ENCODE measurements around the gene PTPRO. TPM values are rescaled to one million over a fixed set of nuclear protein-coding genes. Genes with fewer than 3 reads are reported as not detected.

The PTPRO gene
- total RNA-seq, 1 experiment from 2014 or later = 0.52 TPM

DNA sequence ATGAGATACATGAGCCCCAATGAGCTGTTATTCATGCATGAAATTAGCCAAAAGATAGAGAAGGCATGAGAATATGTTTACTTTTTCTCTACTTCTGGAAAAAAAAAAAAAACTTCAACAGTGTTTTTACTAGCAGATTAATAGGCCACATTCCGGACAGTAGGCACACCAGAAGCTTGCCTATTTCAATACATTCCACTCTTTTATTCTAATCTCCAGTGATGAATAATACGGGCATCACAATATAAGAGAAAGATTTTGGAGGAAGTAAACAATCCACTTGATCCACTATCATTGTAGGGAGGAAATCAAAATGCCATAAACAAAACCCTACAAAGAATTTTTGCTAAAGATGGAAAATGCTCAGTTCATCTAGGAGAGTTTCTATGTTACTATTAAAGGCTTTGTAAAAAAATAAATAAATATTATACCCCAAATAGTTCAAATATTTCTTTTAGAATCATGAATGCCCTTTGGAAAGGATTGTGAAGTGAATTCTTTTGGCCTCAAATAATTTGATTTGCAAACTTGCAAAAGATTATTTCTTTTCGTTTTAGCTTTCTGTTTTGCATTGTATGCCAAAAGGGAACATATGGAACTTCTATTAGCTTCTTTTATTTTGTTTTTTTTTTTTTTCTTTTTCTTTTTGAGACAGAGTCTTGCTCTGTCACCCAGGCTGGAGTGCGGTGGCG is 234.2 kb downstream of the PTPRO start:
- H2AK5ac ChIP-seq (ENCODE audit: insufficient read length, low read length) = no peak overlapping the region
- no peak overlapping the region for H3K27ac ChIP-seq (ENCODE audit: insufficient read length, low read depth, low read length)
- no peaks in the 10 kb centered on the region for H3K4me1 ChIP-seq (ENCODE audit: insufficient read depth, low read length)
- Mint-ChIP-seq H3K9me3 (no peaks in the 10 kb centered on the region), H3K4me1 (no peaks in the 10 kb centered on the region), H3K27ac (no peak overlapping the region), H3K4me3 (no peak overlapping the region), H3K27me3 (ENCODE audit: low read depth) (no peaks in the 10 kb centered on the region; the same call in none of the 2 replicates), H3K36me3 (ENCODE audit: insufficient read depth in 1 of 3, low read depth in 3 of 3) (no peaks in the 10 kb centered on the region)
- no peaks in the 10 kb centered on the region for H3K79me1 ChIP-seq (ENCODE audit: insufficient read depth, low read depth, low read length, poor library complexity, severe bottlenecking)
- H2BK20ac ChIP-seq (ENCODE audit: low read depth, low read length, poor library complexity, severe bottlenecking) = no peak overlapping the region
- no peak overlapping the region for H2BK120ac ChIP-seq (ENCODE audit: low read depth, low read length, poor library complexity, severe bottlenecking)
- WGBS (ENCODE audit: extremely low coverage, insufficient read length, low lambda C conversion rate) = no CpG with 5 or more reads among the region's 5 CpGs
- no peak overlapping the region for H3T11ph ChIP-seq (ENCODE audit: low read length)
- H3K9ac ChIP-seq (ENCODE audit: extremely low read depth, insufficient read length, low read length) = no peak overlapping the region
- H3K27me3 ChIP-seq (ENCODE audit: insufficient read depth, low read length) = no peaks in the 10 kb centered on the region
- H3K23ac ChIP-seq (ENCODE audit: insufficient read length, low read depth, low read length) = no peak overlapping the region
- no peak overlapping the region for H4K8ac ChIP-seq (replicated peaks; ENCODE audit: insufficient read length, low read depth, low read length)
- no peak overlapping the region for H4K91ac ChIP-seq (ENCODE audit: insufficient read length, low read depth, low read length)
- no peak overlapping the region for H3K18ac ChIP-seq (ENCODE audit: insufficient read length, low read depth, low read length)
- TF ChIP-seq, protein P1, sequence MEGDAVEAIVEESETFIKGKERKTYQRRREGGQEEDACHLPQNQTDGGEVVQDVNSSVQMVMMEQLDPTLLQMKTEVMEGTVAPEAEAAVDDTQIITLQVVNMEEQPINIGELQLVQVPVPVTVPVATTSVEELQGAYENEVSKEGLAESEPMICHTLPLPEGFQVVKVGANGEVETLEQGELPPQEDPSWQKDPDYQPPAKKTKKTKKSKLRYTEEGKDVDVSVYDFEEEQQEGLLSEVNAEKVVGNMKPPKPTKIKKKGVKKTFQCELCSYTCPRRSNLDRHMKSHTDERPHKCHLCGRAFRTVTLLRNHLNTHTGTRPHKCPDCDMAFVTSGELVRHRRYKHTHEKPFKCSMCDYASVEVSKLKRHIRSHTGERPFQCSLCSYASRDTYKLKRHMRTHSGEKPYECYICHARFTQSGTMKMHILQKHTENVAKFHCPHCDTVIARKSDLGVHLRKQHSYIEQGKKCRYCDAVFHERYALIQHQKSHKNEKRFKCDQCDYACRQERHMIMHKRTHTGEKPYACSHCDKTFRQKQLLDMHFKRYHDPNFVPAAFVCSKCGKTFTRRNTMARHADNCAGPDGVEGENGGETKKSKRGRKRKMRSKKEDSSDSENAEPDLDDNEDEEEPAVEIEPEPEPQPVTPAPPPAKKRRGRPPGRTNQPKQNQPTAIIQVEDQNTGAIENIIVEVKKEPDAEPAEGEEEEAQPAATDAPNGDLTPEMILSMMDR (conservative IDR thresholded peaks at IDR 0.05) = no peak
- H4K20me1 ChIP-seq (ENCODE audit: control insufficient read depth, insufficient read depth, insufficient read length) = no peaks in the 10 kb centered on the region
- DNase-seq = no peak
- no peak overlapping the region for H3K4me2 ChIP-seq (ENCODE audit: insufficient read depth, insufficient read length, low read length)
- H2BK12ac ChIP-seq (ENCODE audit: insufficient read length, low read depth, low read length) = no peak overlapping the region
- H3K4ac ChIP-seq (ENCODE audit: low read depth, low read length) = no peak overlapping the region
- no peaks in the 10 kb centered on the region for H3K23me2 ChIP-seq (ENCODE audit: insufficient read length, low read depth, low read length, poor library complexity, severe bottlenecking)
- H3K9me3 ChIP-seq (ENCODE audit: control insufficient read depth, low read depth, low read length) = no peaks in the 10 kb centered on the region
- no peak overlapping the region for H2BK5ac ChIP-seq (ENCODE audit: insufficient read length, low read length)
- no peak overlapping the region for H4K5ac ChIP-seq (ENCODE audit: insufficient read length, low read depth, low read length)
- no peak overlapping the region for H3K14ac ChIP-seq (ENCODE audit: insufficient read depth, low read length)
- no peak overlapping the region for H3K56ac ChIP-seq (ENCODE audit: insufficient read length, low read depth, low read length)
- H2BK15ac ChIP-seq (ENCODE audit: low read depth, low read length) = no peak overlapping the region
- H2AFZ ChIP-seq (ENCODE audit: low read length) = no peak overlapping the region
- no peaks in the 10 kb centered on the region for H3K79me2 ChIP-seq (ENCODE audit: insufficient read depth, low read length)

Data from H9 (cell line).